ENCODE results near the gene CDADC1.
"Not testable (repeated sequence)": the region's sequence is repeated elsewhere in the genome, so short reads cannot be mapped to it uniquely, and the experiment has no call there.

Gene CDADC1

DNA sequence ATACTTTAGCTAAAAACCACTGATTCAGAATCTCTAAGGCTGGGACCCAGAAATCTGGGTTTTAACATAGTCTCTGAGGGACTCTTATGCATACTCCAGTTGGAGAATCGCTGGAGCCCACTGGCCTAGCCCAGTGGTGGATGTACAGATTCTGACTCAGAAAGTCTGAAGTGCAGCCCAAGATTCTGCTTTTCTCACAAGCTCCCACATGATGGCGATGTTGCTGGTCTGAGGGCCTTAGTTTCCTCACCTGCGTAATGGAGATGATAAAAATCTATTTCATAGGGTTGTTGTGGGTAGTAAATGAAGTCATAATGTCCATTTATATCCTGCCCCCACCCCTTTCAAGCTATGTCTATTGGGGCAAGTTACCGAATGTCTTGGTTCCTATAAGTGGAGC, 7.7 kb upstream of the CDADC1 start:
- DNase-seq: no peak

DNA sequence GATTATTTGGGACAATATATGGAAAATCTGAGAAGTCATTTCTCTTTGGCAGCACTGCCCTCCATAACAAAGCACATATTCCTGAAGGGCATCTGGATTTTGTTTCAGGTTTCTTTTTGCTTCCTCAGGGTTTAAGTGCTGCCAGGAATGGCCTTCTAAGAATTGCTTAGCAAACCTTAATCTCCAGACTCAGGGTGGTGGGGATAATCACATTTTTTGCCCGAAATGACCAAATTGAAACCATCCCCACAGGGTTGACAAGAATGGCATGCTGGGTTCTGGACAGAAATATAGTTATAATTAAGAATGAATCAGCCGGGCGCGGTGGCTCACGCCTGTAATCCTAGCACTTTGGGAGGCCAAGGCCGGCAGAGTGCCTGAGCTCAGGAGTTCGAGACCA, 6.4 kb upstream of the CDADC1 start:
- no peak for DNase-seq

DNA sequence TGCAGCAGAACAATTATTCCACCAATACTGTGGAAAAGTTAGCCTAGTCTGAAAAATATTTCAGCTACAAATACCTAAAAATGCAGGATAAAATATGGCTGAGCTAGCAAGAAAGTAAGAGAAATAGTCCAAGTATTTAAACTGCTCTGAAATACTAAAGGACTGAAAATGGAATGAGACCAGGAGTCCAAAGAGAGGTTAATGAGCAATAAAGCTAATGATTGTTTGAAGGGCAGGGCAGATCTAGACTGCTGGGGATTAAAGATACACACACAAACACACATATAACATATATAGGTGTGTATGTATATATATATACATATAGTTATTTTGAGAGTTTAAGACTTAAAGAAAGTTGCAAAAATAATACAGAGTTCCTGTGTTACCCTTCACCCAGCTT, 2.6 kb upstream of the CDADC1 start:
- no peak for DNase-seq

DNA sequence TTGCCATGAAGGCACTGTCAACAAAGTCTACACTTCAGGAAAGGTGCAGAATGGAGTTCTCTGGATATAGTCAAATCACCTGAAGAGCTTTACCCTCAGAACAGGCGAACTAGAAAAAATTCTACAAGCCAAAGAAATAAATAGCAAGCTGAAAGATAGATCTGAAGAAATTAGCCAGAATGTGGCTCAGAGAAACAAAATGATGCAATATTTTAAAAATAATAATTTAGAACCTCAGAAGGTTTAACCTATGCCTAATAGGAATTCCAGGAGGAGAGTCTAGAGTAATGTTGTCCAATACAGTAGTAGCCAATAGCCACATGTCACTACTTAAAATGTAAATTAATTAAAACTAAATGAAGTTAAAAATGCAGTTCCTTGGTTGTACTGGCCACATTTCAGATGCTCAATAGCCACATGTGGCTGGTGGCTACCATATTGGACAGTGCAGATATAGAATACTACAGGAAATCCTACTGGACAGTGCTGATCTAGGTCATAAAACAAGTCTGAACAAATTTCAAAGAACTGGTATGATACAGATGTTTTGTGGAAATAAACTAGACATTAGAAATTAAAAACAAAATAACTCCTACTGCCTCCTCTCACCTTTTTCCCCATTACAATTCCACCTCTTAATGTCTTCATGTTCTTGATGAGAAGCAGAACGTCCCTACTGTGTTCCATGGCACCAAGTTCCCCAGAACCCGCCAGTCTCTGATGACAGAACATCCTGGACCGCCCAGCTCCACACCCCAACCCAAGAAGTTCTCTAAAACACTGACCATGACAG, 679 bp upstream of the CDADC1 start:
- DNase-seq: no peak

DNA sequence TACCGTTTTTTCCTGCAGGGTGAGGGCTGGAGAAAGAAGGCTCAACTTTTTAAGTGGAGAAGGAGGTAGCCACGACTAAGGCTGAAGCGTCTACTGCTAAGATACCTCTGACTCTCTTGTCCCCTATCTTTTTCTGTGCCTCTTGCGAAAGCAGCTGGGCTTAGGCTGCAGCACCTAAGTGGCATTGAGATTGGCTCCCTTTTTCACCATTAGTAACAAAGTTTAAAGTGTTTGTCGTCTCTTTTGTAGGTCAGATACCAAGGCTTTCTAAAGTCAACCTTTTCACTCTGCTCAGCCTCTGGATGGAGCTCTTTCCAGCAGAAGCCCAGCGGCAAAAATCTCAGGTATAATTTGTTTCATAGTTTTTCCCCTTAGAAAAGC, 887 bp downstream of the CDADC1 start:
- no peak for DNase-seq

DNA sequence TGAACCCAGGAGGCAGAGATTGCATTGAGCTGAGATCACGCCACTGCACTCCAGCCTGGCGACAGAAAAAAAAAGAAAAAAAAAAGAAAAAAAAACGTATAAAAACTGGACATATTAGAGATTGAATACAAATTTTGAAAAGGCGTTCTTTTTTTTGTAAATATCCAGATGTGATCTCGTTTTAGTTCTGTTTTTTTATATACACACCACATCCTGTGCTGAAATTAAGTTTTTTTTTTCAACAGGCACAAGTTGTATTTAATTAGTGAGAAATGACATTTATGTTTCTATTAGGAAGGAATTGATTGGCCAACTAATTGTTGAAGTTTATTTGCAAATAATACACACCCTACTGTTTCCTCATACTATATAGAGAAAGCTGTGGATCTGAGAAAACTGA, 3.6 kb downstream of the CDADC1 start:
- no peak for DNase-seq

DNA sequence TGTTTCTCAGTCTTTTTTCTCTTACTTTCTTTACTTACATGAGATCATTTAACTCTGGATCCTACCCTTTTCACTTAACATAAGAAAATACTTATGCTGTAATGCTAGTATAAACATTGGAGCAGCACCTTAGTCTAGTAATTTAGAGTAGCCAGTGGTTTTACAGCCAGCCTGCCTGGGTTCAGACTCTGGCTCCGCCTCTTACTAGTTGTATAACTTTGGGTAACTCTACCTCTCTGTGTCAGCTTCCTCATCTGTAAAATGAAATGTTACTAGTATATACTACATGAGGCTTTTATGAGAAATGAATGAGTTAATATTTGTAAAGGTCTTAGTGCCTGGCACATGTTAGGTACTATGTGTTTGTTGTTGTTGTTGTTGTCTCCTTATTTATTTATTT, 5.6 kb downstream of the CDADC1 start:
- DNase-seq: no peak

DNA sequence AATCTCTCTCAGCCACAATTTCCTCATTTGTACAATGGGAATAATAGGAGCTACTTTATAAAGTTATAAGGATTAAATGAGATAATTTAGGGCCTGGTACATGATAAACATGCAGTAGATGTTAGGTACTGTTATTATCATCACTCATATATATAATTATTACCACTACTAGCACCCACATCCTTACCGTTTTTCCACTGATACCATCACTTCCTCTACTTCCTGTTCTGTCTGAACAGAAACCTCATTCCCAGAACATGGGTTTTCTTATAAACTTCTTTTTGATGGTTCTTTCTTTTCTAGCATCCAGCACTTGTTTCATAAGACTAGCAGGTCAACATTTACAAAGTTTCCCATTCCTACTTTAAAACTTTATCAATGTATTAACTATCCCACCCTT, 6.3 kb downstream of the CDADC1 start:
- no peak for DNase-seq

DNA sequence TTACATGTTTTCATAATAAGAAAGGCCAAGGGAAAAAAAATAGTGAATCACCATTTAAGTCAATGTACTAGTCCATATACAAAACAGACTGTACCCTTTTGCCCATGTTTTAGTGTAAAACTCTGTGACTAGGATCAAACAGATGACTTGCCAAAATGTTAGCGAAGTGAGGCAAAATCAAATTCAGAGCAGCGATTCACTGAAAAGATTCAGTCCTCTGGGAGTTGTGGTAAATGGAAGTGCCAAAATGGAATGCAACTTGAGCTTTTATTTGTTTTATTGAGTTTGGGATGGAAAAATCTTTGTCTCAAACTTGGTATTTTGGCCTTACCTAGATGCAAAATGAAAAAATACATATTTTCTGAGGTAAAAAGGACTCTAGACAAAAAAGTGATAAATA, 9.1 kb downstream of the CDADC1 start:
- no peak for DNase-seq

DNA sequence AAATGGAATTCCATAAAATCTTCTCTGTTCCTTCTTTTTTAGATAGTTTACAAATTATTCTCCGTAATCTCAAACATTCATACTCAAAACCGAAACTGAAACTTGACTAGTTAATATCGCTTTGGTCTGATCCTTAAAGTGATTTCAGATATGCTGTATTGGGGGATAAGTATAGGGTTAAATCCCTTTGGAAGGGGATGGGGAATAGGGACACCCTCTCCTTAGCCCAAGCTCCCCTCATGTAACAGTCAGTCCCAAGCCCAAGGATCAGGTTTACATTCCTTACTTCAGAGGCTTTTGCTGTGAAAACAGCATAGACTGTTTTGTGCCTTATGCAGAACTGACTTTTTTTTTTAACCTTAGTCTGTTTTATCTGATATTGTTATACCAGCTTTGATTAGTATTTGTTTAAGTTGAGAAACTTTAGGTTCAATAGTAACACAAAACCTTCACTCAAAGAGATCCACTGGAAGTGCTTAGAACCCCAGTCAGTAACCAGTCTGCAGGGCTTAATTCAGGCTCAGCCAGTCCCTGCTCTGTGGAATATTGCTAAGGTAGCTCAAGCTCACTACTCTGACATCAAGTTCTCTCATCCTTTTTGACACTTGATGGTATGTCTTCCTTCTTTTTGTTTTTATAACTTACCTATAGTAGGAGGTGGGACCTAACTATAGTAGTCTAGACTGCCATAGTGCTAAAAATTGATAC, 10.5 kb downstream of the CDADC1 start:
- no peak for DNase-seq

DNA sequence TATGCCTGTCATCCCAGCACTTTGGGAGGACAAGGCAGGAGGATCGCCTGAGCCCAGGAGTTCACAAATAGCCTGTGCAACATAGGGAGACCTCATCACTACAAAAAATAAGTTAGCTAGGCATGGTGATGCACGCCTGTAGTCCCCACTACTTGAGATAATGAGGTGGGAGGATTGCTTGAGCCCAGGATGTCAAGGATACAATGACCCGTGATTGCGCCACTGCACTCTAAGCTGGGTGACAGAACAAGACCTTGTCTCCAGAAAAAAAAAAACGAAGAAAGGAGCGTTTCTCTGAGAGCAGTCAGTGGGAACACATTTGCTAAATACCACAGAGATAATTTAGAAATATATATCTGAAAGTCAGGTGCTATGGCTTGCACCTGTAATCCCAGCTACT, 11.9 kb downstream of the CDADC1 start:
- DNase-seq: no peak

DNA sequence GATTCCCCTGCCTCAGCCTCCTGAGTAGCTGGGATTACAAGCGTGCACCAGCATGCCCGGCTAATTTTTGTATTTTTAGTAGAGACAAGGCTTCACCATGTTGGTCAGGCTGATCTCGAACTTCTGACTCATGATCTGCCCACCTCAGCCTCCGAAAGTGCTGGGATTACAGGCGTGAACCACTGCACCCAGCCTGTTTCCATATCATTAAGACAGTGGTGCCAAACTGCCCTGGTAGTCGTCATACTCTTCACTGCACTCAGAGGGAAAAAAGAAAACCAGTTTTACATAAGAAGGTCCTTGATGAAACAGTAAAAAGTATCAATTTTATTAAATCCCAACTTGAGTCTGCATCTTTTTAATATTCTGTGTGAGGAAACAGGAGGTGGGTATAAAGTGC, 14.9 kb downstream of the CDADC1 start:
- no peak for DNase-seq

DNA sequence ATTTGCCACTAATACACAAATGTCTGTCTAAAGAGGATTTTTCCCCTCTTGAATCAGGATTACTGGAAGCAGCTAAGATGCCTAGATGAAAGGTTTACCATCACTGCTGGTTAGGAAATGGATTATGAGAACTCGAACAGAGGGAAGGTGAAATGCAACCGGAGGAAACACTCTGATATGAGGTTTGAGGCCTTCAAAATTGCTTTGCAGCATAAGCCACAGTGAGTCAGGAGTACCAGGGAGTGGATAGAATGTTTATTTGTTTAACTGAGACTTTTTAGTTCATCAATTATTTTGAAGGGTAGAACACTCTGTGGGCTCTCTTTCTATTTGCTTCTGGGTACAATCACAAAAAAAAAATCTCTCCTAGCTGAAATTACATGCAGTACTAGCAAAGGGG, 18.1 kb downstream of the CDADC1 start:
- DNase-seq: no peak

DNA sequence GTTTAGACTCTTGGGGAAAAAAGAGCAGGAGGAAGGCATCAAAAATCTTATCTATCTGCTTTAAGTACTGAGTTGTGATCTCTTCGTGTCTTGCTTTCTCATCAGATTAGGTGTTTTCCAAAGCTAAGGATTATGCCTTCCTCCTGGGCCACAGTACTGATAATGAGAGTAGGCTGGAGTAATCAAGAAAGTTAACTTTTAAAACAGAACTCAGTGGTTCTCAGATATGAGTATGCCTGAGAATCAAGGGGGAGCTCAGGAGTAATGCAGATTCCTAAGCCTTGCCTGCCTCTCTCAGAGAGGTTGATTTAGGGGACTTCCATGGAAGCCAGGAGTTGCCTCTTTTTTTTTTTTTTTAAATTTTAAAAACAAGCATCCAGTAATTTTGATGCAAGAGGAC, 23.5 kb downstream of the CDADC1 start:
- no peak for DNase-seq

DNA sequence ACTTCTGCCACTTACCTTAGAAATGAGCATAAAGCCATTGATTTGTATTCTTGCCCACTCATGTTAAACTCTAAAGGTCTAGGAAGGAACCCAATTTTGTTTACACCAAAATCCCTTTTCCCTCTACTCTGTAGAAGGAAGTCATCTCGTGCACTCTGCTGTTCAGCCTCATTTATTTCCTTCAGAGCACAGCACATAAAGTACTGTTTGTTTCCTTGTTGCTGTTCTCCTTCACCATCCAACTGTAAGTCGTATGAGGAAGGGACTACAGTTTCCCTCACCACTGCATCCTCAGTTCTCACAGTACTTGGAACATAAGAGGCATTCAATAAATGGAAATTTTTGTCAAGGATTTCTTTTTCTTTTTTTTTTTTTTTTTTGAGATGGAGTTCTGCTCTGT, 24.6 kb downstream of the CDADC1 start:
- no peak for DNase-seq

DNA sequence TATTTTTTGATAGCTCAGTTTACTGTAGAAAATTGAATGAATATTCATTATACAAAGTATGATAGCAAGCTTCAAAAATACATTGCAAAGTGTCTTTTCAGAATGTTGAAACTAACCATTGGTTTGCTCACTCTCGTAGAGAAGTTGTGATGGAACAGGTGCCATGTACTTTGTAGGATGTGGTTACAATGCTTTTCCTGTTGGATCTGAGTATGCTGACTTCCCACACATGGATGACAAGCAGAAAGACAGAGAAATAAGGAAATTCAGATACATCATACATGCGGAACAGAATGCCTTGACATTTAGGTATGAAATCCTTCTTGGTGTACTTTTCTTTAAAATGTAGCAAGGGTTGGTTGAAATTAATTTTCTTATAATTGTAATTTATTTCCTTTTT, 30.5 kb downstream of the CDADC1 start:
- no peak for DNase-seq

DNA sequence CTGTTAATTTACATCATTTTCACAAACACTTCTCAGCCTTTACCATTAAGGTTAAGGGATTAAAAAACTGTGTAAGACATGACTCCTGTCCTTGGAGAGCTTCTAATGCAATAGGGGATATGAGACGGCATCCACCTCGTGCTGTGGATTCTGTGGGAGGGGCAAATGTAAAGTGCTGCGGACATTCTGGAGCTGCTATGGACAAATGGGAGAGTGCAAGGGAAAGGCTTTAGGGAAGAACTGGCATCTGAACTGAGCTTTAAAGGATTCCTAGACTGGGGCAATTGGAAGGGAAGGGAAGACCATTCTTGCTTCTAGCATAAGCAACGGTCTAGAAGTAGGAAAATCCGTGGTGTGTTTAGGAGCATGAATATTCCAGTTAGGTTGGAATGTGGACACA, 31.4 kb downstream of the CDADC1 start:
- no peak for DNase-seq

DNA sequence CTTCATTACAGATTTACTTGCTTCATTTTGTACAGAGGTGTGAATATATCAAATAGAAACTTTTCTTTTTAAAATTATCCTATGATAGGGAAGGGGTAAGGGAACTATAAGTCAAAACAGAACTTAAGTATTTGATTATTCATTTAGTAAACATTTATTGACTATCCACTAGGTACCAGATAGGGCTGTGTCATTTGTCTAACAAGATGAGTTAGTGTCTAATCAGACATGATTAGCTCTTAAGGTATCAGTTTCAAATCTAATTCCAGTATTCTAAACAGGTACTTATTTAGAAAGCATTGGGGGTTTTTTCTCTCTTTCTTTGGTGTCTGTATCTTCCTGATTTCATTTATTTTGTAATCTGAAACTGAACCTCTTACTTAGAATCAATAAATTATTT, 32.2 kb downstream of the CDADC1 start:
- no peak for DNase-seq

DNA sequence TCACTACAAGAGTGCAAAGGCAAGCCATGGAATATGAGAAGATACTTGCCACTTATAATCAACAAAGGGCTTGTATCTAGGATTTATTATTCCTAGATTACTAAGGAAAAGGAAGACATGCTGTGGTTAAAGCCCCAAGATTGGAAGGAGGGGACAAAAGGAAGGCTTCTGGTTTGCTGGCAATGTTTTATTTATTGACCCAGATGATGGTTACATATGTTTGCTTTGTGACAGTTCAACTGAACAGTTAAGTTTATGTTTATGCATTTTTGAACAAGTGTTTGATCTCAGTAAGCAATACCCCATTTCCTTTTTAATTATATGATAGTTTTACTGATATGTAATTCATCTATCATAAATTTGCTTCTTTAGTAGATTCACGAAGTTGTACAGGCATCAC, 40.3 kb downstream of the CDADC1 start:
- no peak for DNase-seq

DNA sequence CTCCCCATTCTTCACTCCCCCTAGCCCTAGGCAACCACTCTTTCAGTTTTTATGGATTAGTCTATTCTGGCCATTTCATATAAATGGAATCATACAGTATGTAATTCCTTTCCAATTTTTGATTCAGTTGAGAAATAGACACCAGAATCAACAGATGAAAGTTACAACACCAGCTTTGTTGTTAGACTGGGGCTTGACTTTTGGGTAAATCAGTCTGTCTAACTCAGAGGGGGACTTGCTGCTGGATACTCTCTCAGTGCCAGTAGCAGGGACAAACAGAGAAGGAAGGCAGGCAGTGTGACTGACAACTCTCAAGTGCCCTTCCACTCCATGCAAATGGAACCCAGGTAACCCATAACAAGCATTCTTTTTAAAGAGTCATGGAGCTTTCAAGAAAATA, 40.7 kb downstream of the CDADC1 start:
- no peak for DNase-seq

DNA sequence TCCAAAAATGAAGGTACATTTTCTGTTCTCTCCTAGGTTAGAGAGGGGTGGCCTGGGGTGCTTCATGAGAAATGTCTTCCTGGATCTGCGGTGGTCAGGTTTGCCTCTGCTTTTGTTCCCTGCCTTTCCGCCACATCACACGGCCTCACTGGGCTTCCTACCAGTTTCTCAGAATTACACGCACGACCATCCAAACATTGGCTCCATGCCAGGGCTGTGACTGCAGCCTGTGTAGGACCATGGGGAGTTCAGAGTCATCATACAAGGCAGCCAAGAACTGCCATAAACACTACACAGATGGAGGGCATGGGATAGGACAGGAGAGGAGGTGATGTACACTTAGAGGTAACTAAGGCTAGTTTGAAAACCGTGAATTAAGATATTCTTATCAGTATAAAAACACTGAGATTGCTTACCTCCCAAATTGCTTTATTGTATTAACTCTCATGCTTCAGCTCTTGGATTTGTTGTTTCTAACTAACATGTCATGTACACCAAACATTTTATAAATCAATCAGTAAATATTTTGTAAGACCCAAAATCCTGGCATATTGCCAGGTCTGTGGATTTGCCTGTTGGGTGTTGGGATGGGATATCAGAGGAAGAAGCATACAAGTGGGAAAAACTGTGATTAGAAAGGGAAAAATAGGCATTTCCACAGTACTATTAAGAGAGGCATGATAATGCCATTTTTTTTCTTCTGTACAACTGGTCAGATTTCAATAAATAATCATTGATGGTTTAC, 45.2 kb downstream of the CDADC1 start:
- DNase-seq: no peak

DNA sequence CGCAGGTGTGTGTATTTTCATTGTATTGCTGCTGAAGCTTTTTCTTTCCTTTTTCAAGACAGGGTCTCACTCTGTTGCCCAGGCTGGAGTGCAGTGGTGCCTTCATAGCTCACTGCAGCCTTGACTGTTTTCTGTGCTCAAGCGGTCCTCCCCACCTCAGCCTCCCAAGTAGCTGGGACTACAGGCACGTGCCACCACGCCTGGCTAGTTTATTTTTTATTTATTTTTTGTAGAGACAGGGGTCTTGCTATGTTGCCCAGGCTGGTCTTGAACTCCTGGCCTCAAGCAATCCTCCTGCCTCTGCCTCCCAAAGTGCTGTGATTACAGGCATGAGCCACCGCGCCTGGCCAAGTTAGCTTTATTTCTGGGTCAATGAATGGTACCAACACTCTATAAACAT, 47.0 kb downstream of the CDADC1 start:
- DNase-seq: not testable (repeated sequence)

DNA sequence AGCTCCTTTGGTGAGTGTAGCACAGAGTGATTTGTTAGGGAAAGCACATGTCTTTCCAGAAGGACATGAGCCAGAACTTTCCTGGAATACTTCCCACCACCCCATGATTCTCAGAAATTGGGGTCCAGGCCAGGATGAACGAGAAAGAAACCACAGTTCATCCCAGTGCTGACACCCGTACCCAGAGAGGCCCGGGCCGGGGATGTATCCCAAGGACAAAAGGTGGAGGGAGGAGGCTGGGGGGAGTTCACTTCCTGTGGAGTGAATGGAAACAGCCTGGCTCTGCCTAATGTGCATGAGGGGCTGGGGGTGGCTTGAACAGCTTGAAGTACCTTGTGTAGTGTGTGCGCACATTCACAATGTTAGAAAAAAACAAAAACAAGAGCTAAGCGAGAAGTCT, 47.5 kb downstream of the CDADC1 start:
- DNase-seq: no peak

DNA sequence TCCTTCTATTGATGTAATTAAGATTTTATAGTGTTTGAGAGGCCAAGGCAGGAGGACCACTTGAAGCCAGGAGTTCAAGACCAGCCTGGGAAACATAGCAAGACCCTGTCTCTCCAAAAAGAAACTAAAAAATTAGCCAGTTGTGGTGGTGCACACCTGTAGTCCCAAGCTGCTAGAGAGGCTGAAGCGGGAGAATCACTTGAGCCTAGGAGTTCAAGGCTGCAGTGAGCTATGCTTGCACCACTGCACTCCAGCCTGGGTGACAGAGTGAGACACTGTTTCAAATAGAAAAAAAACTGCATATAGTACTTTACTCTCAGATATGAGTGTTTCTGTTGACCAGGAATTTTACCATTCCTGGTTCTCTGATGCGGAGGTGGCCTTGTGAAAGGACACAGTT, 48.9 kb downstream of the CDADC1 start:
- no peak for DNase-seq
